ENCODE data around the gene GPR162. TPM values are rescaled to one million over a fixed set of nuclear protein-coding genes. Genes with fewer than 3 reads are reported as not detected.

Gene GPR162
- polyA plus RNA-seq, 1 donor (not counting 4 experiments of a cell fraction or from before 2014, with no cell fraction given): 0.09 TPM

DNA sequence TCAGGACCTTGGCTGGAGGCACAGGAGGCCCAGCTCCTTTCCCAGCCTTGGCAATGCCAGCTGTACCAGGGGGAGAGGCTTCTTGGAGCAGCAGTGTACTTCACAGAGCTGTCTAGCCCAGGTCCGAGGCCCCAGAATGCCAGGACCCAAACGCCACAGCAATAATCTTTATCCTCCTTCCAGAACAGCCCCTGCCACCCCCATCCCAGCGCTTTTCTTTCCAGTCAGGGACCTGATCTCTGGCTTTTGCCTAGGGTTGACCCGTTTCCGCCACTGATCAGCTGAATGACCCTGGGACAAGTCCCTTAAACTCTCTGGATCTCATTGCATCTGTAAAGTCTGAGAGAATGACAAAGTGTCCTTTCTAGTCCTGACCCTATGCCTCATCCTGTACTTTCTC is 44.2 kb upstream of the GPR162 start:
- FAIRE-seq: no peak
- Histone ChIP-seq H3K9me3 (ENCODE audit: control insufficient read depth, low read depth, low read length) (no peaks in the 10 kb centered on the region), H3K9ac (ENCODE audit: control insufficient read depth, extremely low read depth, insufficient read depth, low read length) (no peak overlapping the region), H3K79me2 (ENCODE audit: control insufficient read depth, insufficient read depth, low read length) (no peaks in the 10 kb centered on the region), H3K4me2 (ENCODE audit: control insufficient read depth, extremely low read depth, insufficient read depth, low read depth, low read length) (no peak overlapping the region), H3K4me1 (ENCODE audit: control insufficient read depth, extremely low read depth, insufficient read depth, low read length) (peaks cover 8% of the 10 kb centered on the region), H3K4me3 (ENCODE audit: control insufficient read depth in 2 of 3, extremely low read depth in 1 of 3, insufficient read depth in 2 of 3, low read depth in 1 of 3, low read length in 3 of 3) (no peak overlapping the region), H3K36me3 (ENCODE audit: control insufficient read depth in 2 of 2, extremely low read depth in 1 of 2, insufficient read depth in 2 of 2, low read length in 2 of 2) (no peaks in the 10 kb centered on the region), H3K27ac (ENCODE audit: control insufficient read depth, insufficient read depth, low read length) (no peak overlapping the region), H4K20me1 (ENCODE audit: control insufficient read depth, extremely low read depth, insufficient read depth, low read length) (no peaks in the 10 kb centered on the region), H2AFZ (ENCODE audit: control insufficient read depth, low read length) (no peak overlapping the region), H3K27me3 (ENCODE audit: control insufficient read depth, extremely low read depth, insufficient read depth, low read length) (peaks cover 35% of the 10 kb centered on the region), H3K9me1 (ENCODE audit: control insufficient read depth, extremely low read depth, insufficient read depth, low read length) (no peaks in the 10 kb centered on the region)
- DNase-seq (ENCODE audit: low read depth, low spot score): no peak
- no peak for TF ChIP-seq EZH2 (IDR thresholded peaks at IDR 0.05; ENCODE audit: low read length)
- TF ChIP-seq, protein P1, sequence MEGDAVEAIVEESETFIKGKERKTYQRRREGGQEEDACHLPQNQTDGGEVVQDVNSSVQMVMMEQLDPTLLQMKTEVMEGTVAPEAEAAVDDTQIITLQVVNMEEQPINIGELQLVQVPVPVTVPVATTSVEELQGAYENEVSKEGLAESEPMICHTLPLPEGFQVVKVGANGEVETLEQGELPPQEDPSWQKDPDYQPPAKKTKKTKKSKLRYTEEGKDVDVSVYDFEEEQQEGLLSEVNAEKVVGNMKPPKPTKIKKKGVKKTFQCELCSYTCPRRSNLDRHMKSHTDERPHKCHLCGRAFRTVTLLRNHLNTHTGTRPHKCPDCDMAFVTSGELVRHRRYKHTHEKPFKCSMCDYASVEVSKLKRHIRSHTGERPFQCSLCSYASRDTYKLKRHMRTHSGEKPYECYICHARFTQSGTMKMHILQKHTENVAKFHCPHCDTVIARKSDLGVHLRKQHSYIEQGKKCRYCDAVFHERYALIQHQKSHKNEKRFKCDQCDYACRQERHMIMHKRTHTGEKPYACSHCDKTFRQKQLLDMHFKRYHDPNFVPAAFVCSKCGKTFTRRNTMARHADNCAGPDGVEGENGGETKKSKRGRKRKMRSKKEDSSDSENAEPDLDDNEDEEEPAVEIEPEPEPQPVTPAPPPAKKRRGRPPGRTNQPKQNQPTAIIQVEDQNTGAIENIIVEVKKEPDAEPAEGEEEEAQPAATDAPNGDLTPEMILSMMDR (optimal IDR thresholded peaks at IDR 0.05 in 1 of 3, IDR thresholded peaks at IDR 0.05 in 1 of 3, conservative IDR thresholded peaks at IDR 0.05 in 1 of 3; ENCODE audit: extremely low read depth in 1 of 3, insufficient read depth in 2 of 3, low read length in 3 of 3): no peak
- dilution Hi-C loops (cut with MboI; ENCODE audit: extremely low pct_ligation_motif_present, low sequenced_read_pairs): no loop called here

DNA sequence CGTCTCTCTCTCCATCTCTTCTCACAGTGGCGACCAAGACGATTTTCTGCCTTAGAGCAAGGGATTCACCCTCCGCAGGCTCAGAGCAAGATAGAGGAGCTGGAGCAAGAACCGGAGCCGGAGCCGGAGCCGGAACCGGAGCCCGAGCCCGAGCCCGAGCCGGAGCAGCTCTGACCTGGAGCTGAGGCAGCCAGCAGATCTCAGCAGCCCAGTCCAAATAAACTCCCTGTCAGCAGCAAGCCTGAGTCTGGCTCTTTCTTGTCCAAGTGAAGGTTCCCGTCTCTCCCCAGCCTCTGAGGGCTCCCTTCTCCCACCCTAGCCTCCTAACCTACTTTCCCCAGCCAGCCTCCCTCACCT is 43.4 kb upstream of the GPR162 start:
- H3K4me3 ChIP-seq (ENCODE audit: control insufficient read depth in 2 of 3, extremely low read depth in 1 of 3, insufficient read depth in 2 of 3, low read depth in 1 of 3, low read length in 3 of 3): peak overlapping the region in 2 of 3 experiments; percentile 44 to 63
- dilution Hi-C loops (cut with MboI; ENCODE audit: extremely low pct_ligation_motif_present, low sequenced_read_pairs): no loop called here
- H3K27me3 ChIP-seq (ENCODE audit: control insufficient read depth, extremely low read depth, insufficient read depth, low read length): peaks cover 34% of the 10 kb centered on the region
- H4K20me1 ChIP-seq (ENCODE audit: control insufficient read depth, extremely low read depth, insufficient read depth, low read length): no peaks in the 10 kb centered on the region
- no peaks in the 10 kb centered on the region for H3K36me3 ChIP-seq (ENCODE audit: control insufficient read depth in 2 of 2, extremely low read depth in 1 of 2, insufficient read depth in 2 of 2, low read length in 2 of 2)
- TF ChIP-seq, protein P1 (optimal IDR thresholded peaks at IDR 0.05 in 1 of 3, IDR thresholded peaks at IDR 0.05 in 1 of 3, conservative IDR thresholded peaks at IDR 0.05 in 1 of 3; ENCODE audit: extremely low read depth in 1 of 3, insufficient read depth in 2 of 3, low read length in 3 of 3): no peak
- no peak for TF ChIP-seq EZH2 (IDR thresholded peaks at IDR 0.05; ENCODE audit: low read length)
- peaks cover 8% of the 10 kb centered on the region for H3K4me1 ChIP-seq (ENCODE audit: control insufficient read depth, extremely low read depth, insufficient read depth, low read length)
- H3K9ac ChIP-seq (ENCODE audit: control insufficient read depth, extremely low read depth, insufficient read depth, low read length): peak overlapping the region; percentile 62
- H3K9me1 ChIP-seq (ENCODE audit: control insufficient read depth, extremely low read depth, insufficient read depth, low read length): no peaks in the 10 kb centered on the region
- H3K27ac ChIP-seq (ENCODE audit: control insufficient read depth, insufficient read depth, low read length): no peak overlapping the region
- FAIRE-seq: no peak
- H3K9me3 ChIP-seq (ENCODE audit: control insufficient read depth, low read depth, low read length): no peaks in the 10 kb centered on the region
- DNase-seq (ENCODE audit: low read depth, low spot score): no peak
- no peaks in the 10 kb centered on the region for H3K79me2 ChIP-seq (ENCODE audit: control insufficient read depth, insufficient read depth, low read length)
- peak overlapping the region; percentile 92 for H3K4me2 ChIP-seq (ENCODE audit: control insufficient read depth, extremely low read depth, insufficient read depth, low read depth, low read length)
- H2AFZ ChIP-seq (ENCODE audit: control insufficient read depth, low read length): peak overlapping the region; percentile 77
